Duodenal mucosa (tissue), 2 donors: ENCODE data around the gene FAM20B.

Source experiments
- H3K27ac ChIP-seq: one replicate; pipeline ENCODE4 v1.7.0; 2013; ENCODE audit warnings: low read depth, low read length
- H3K27me3 ChIP-seq, 2 donors: one replicate each; pipeline ENCODE4 v1.7.0; 2013; ENCODE audit warnings: low read length in 2 of 2, control low read depth in 1 of 2; ENCODE audit not compliant: insufficient read depth in 2 of 2, control insufficient read depth in 1 of 2
- H3K36me3 ChIP-seq, 2 donors: one replicate each; pipeline ENCODE4 v1.7.0; 2013; ENCODE audit warnings: low read length in 2 of 2, control low read depth in 1 of 2; ENCODE audit not compliant: insufficient read depth in 2 of 2, control insufficient read depth in 1 of 2
- H3K4me1 ChIP-seq, 2 donors: one replicate each; pipeline ENCODE4 v1.7.0; 2013; ENCODE audit warnings: low read length in 2 of 2, control low read depth in 1 of 2; ENCODE audit not compliant: insufficient read depth in 2 of 2, control insufficient read depth in 1 of 2
- H3K4me3 ChIP-seq, 2 donors: one replicate each; pipeline ENCODE4 v1.7.0; 2013; ENCODE audit warnings: low read length in 2 of 2, low read depth in 1 of 2
- H3K9ac ChIP-seq, 2 donors: one replicate each; pipeline ENCODE4 v1.7.0; 2013; ENCODE audit warnings: low read length in 2 of 2, low read depth in 1 of 2
- H3K9me3 ChIP-seq, 2 donors: one replicate each; pipeline ENCODE4 v1.7.0; 2013; ENCODE audit warnings: low read length in 2 of 2, control low read depth in 1 of 2; ENCODE audit not compliant: control insufficient read depth in 1 of 2

Gene FAM20B

DNA sequence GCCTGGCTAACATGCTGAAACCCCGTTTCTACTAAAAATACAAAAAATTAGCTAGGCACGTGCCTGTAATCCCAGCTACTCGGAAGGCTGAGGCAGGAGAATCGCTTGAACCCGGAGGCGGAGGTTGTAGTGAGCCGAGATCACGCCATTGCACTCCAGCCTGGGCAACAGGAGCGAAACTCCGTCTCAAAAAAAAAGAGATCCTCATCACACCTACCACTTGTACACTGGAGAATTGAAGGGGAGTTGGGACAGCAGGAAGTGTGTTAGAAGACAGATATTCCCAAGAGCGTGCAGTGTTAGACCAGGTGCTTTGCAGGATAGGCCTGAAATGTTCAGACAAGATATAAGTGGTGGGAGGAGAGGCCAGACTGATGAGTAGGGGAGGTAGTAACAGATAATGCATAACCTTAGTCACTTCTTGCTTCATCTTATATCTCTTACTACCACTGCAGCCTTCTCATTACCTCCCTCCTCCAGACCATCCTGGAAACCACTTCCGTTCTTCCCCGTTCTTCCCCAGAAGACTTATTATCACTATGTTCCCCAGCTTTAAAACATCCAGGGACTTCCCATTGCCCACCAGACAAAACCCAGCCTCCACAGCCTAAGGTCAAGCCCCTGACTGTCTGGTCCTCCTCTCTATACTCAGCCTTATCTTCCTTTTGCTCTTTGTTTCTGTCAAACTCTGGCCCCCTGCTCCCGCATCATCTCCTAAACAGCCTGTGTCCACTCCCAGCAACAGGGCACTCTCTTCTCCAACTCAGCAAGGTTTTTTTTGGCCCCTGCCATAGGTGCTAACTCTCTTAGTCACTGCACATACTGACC lies 21.3 kb downstream of the FAM20B start:
- Histone ChIP-seq H3K4me3 (no peak overlapping the region), H3K27me3 (no peaks in the 10 kb centered on the region), H3K9ac (no peak overlapping the region), H3K36me3 (peaks cover 0 to 6% of the 10 kb centered on the region in 2 donors), H3K4me1 (no peaks in the 10 kb centered on the region), H3K9me3 (no peaks in the 10 kb centered on the region), H3K27ac (no peak overlapping the region)

DNA sequence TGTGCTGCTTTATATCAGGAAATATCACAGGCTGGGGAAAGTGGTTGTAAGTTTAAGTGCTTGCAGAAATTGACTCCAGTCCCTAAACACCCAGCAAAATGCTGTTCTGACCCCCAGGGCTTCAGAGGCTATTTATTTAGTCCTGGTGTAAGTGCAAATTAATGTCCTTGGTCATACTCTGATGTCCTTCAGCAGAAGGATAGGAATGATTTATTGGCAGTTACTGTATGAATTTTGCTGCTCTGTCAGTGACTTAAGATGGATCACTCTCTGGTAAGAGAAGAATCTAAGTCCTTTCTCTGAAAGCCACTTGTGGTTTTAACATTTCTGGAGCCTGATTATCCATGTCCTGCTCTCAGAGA lies 21.9 kb downstream of the FAM20B start:
- H3K27ac ChIP-seq: no peak overlapping the region
- H3K9ac ChIP-seq: no peak overlapping the region
- H3K27me3 ChIP-seq: no peaks in the 10 kb centered on the region

DNA sequence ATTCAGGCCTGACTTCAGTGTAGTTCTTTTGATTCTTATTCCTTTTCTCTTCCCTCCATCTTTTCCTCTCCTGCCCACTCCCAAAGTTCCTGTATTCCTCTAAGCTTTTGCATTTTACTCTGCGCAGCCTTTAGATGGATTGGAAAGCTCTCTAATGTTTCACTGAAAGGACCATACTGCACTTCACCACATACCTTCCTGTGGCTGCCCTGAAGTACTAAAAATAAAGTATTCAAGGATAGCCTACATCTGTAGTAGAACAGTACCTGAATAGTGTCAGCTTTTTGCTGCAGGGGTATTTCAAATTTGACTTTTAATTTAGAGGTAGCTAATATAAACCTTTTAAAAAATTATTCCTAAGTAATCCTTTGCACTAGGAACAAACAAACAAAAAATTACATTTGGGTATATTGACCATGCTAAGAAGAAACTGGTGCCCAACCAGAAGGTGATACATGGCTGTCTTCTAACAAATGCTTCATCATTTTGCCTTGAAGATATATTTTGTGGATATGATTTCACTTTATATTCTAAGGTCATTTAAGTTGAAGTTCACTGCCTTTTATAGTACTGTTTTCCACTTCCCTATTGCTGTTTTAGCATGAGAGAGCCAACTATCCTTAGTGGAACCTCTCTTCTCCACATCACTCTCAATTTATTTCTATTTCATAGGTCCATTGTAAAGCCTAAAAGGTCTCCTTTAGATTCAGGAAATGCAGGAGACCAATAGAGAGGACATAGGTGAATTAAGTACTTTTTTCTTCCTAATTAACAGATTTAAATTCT lies 22.8 kb downstream of the FAM20B start:
- peaks cover 0 to 6% of the 10 kb centered on the region in 2 donors for H3K36me3 ChIP-seq
- no peaks in the 10 kb centered on the region for H3K9me3 ChIP-seq
- H3K27me3 ChIP-seq: no peaks in the 10 kb centered on the region
- no peak overlapping the region for H3K27ac ChIP-seq
- H3K9ac ChIP-seq: no peak overlapping the region
- no peak overlapping the region for H3K4me3 ChIP-seq
- H3K4me1 ChIP-seq: no peaks in the 10 kb centered on the region

More for the DNA sequence above, 21.9 kb downstream of the FAM20B start:
- Histone ChIP-seq H3K4me3 (no peak overlapping the region), H3K36me3 (peaks cover 0 to 6% of the 10 kb centered on the region in 2 donors), H3K4me1 (no peaks in the 10 kb centered on the region), H3K9me3 (no peaks in the 10 kb centered on the region)

DNA sequence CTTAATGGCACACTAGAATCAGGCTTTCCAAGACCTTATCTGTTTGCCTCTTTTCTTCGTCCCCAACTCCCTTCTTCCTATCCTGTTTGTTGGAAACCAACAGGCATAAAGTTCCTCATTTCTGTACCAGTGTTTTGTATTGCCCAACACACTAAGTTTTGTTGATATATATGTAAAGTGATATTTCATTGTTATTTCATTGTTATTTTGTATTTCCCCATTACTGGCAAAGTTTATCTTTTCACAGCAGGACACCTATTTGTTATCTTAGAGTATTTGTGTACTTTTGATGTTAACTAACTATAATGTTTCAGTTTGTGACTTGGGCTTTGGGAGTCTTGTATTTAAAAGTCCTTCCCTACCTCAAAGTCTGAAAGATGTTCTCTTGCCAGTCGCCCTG lies 27.1 kb downstream of the FAM20B start:
- Histone ChIP-seq H3K4me1 (no peaks in the 10 kb centered on the region), H3K27ac (no peak overlapping the region)

DNA sequence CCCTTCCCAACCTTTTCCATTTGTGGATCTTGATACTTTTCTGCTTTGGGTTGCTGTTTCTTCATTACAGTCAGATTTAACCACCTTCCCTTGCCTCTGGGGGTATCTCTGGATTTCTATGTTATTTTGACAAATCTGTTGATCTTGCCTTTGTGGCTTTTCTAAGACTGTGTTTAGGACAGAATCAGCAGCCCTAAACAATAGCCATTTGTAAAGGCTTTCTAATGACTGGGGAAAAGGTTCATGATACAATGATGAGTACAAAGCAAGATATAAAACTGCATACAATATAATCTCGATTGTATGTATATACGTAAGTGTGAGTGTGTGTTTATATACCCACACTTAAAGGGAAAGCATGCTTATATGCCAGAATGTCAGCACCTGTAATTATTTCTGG lies 27.8 kb downstream of the FAM20B start:
- H3K4me1 ChIP-seq: no peaks in the 10 kb centered on the region
- H3K27me3 ChIP-seq: no peaks in the 10 kb centered on the region
- H3K36me3 ChIP-seq: peaks cover 10 to 34% of the 10 kb centered on the region in 2 donors
- no peak overlapping the region for H3K9ac ChIP-seq
- H3K4me3 ChIP-seq: no peak overlapping the region
- H3K27ac ChIP-seq: no peak overlapping the region
- peaks cover 0 to 3% of the 10 kb centered on the region in 2 donors for H3K9me3 ChIP-seq

More for the DNA sequence above, 27.1 kb downstream of the FAM20B start:
- Histone ChIP-seq H3K4me3 (no peak overlapping the region), H3K36me3 (peaks cover 10 to 30% of the 10 kb centered on the region in 2 donors), H3K27me3 (no peaks in the 10 kb centered on the region), H3K9ac (no peak overlapping the region), H3K9me3 (peaks cover 0 to 3% of the 10 kb centered on the region in 2 donors)

DNA sequence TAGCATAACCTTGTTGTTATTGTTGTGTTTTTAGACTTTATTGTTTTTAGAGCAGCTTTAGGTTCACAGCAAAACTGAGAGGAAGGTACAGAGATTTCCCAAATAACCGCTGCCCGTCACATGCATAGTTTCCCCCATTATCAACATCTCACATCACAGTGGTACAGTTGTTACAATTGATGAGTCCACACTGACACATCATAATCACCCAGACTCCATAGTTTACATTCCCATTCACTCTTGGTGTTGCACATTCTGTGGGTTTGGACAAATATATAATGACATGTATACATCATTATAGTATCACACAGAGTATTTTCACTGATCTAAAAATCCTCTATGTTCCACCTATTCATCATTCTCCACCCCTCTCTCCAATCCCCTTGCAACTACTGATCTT lies 30.2 kb downstream of the FAM20B start:
- peaks cover 0 to 3% of the 10 kb centered on the region in 2 donors for H3K9me3 ChIP-seq
- H3K36me3 ChIP-seq: peaks cover 10 to 31% of the 10 kb centered on the region in 2 donors
- H3K4me3 ChIP-seq: no peak overlapping the region
- no peaks in the 10 kb centered on the region for H3K4me1 ChIP-seq
- no peaks in the 10 kb centered on the region for H3K27me3 ChIP-seq
- no peak overlapping the region for H3K9ac ChIP-seq
- no peak overlapping the region for H3K27ac ChIP-seq

DNA sequence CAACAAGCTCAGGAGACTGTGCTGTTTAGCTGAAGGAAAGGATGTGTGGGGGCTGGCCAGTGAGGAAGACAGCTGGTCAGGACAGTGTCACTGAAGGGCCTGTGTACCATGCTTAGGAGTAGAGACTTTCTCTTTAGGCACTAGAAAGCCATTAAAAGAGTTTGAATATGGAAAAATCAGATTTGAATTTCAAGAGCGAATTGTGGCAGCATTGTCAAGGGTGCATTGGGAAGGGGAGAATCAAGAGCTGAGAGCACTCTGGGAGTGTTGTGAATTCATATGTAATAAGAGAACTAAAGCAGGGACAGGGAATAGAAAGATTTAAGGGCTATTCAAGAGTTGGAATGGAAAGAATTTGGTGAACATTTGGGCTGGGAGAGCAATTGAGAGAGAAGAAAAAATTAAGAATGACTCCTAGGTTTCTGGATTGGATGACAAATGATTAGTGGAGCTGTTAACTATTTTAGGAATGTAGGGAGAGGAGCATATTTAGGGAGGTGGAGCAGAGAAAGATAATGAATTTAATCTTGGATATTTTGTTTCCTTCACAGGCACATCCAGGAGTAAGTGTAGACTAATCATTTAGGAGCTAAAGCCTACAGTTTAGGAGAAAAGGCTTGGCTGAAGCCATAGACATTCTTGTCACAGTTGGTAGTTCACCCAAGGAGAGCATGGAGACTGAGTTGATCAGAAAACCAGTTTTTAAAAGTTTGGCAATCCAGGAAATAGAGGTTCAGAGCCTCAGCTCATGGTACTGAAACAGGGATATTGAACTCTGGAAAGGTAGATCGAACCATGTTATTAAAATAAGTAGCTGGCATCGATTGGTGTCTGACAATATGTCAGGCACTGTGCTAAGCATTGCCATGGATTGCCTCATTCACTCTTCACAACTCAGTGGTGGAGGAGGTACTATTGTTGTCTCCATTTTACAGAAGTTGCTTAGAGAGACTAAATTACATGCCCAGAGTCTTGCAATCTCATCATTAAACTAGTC lies 33.1 kb downstream of the FAM20B start:
- H3K4me1 ChIP-seq: no peaks in the 10 kb centered on the region

DNA sequence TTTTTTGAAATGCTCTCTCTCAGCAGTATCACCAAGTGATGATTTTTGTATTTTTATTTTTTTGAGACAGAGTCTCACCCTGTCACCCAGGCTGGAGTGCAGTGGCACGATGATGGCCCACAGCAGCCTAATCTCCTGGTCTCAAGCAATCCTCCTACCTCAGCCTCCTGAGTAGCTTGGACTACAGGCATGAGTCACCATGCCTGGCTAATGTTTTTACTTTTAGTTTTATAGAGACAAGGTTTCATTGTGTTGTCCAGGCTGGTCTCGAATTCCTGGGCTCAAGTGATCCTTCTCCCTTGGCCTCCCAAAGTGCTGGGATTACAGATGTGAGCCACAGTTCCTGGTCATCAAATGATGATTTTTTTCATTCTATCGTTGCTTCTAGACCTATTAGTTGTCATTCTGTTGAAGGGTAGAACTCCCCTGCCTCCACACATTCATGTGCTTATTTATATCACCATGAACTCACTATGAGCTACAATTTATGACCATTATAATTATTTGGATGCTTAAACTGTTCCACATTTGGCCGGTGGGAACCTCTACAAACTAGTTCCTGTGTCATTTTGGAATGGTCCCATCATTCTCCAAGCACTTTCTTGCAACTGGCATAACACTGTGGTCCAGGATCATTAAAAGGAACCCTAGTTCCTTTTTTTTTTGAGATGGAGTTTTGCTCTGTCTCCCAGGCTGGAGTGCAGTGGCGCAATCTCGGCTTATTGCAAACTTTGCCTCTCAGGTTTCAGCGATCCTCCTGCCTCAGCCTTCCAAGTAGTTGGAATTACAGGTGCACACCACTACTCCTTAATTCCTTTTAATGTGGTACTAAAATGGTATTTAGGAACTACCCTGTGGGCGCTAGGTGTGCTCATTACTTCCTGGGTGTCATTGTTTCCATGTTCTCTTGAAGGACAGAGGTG lies 35.9 kb downstream of the FAM20B start:
- no peaks in the 10 kb centered on the region for H3K27me3 ChIP-seq
- no peak overlapping the region for H3K27ac ChIP-seq
- no peak overlapping the region for H3K4me3 ChIP-seq
- H3K4me1 ChIP-seq: no peaks in the 10 kb centered on the region
- no peak overlapping the region for H3K9ac ChIP-seq
- H3K36me3 ChIP-seq: peaks cover 13 to 48% of the 10 kb centered on the region in 2 donors
- H3K9me3 ChIP-seq: peaks cover 0 to under 1% of the 10 kb centered on the region in 2 donors

More for the DNA sequence above, 33.1 kb downstream of the FAM20B start:
- H3K4me3 ChIP-seq: no peak overlapping the region
- H3K9me3 ChIP-seq: peaks cover 0 to 3% of the 10 kb centered on the region in 2 donors
- H3K27me3 ChIP-seq: no peaks in the 10 kb centered on the region
- peaks cover 14 to 45% of the 10 kb centered on the region in 2 donors for H3K36me3 ChIP-seq
- H3K27ac ChIP-seq: no peak overlapping the region
- H3K9ac ChIP-seq: no peak overlapping the region

DNA sequence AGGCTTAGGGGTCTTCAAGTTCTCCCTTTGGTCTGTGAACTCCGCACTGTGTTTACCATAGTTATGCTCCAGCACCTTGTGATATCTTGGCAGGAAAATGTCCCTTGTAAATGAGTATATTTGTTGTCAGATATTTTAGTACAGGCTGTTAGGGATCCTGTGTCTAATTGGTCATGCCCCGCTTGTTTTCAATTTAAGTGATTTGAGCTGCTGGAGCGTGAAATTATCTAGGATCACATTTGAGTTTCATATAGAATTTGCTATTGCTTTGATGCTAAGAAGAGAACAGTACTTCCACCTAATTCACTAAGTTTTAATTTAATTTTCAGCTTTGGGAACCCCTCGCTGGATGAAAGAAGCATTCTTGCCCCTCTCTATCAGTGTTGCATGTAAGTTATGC lies 40.8 kb downstream of the FAM20B start:
- Histone ChIP-seq H3K36me3 (peaks cover 18 to 56% of the 10 kb centered on the region in 2 donors), H3K9ac (no peak overlapping the region), H3K9me3 (no peaks in the 10 kb centered on the region), H3K27ac (no peak overlapping the region), H3K4me3 (no peak overlapping the region), H3K27me3 (no peaks in the 10 kb centered on the region), H3K4me1 (no peaks in the 10 kb centered on the region)
